HUES6 (cell line): ENCODE data around the gene TH.

Experiments used
- H3K27ac ChIP-seq: 2 replicates; pipeline ENCODE4 v1.7.0; 2013; ENCODE audit warnings: low read depth, mild to moderate bottlenecking, low read length, inconsistent platforms
- H3K27me3 ChIP-seq: 2 replicates; pipeline ENCODE4 v1.6.1; 2013; ENCODE audit warnings: low read length; ENCODE audit not compliant: control insufficient read depth, insufficient read depth
- H3K36me3 ChIP-seq: 2 replicates; pipeline ENCODE4 v1.6.1; 2013; ENCODE audit warnings: low read length; ENCODE audit not compliant: control insufficient read depth, insufficient read depth
- H3K4me1 ChIP-seq: 2 replicates; pipeline ENCODE4 v1.6.1; 2013; ENCODE audit warnings: low read length; ENCODE audit not compliant: control insufficient read depth, insufficient read depth
- H3K4me3 ChIP-seq: 2 replicates; pipeline ENCODE4 v1.5.1; 2013; ENCODE audit warnings: low read depth, low read length
- H3K9ac ChIP-seq: one replicate; pipeline ENCODE4 v1.6.1; 2013; ENCODE audit warnings: mild to moderate bottlenecking, low read length
- H3K9me3 ChIP-seq: 2 replicates; pipeline ENCODE4 v1.6.1; 2013; ENCODE audit warnings: low read depth, low read length; ENCODE audit not compliant: control insufficient read depth, insufficient read depth

The TH gene

GRCh38 chr11:2144544-2145248 is 26.9 kb downstream of the TH start:
- H3K27ac ChIP-seq, result no peak overlapping the region
- H3K4me1 ChIP-seq, result peaks cover 27% of the 10 kb centered on the region
- H3K27me3 ChIP-seq, result peaks cover 100% of the 10 kb centered on the region

GRCh38 chr11:2143799-2144543 is 27.6 kb downstream of the TH start:
- Histone ChIP-seq H3K4me1 (peaks cover 27% of the 10 kb centered on the region), H3K27ac (no peak overlapping the region), H3K36me3 (no peaks in the 10 kb centered on the region), H3K9ac (no peak overlapping the region), H3K9me3 (no peaks in the 10 kb centered on the region), H3K4me3 (peak overlapping the region; percentile 37), H3K27me3 (peaks cover 97% of the 10 kb centered on the region)

More at GRCh38 chr11:2144544-2145248, 26.9 kb downstream of the TH start:
- Histone ChIP-seq H3K4me3 (peak overlapping the region; percentile 37; the same call in 1 of the 2 replicates), H3K36me3 (no peaks in the 10 kb centered on the region), H3K9me3 (no peaks in the 10 kb centered on the region), H3K9ac (no peak overlapping the region)

GRCh38 chr11:2143477-2143798 is 28.2 kb downstream of the TH start:
- no peak overlapping the region for H3K27ac ChIP-seq
- H3K4me3 ChIP-seq, result peak overlapping the region; percentile 37; the same call in 1 of the 2 replicates
- peaks cover 27% of the 10 kb centered on the region for H3K4me1 ChIP-seq
- no peak overlapping the region for H3K9ac ChIP-seq
- H3K27me3 ChIP-seq, result peaks cover 96% of the 10 kb centered on the region
- H3K9me3 ChIP-seq, result no peaks in the 10 kb centered on the region
- H3K36me3 ChIP-seq, result no peaks in the 10 kb centered on the region

- H3K9ac ChIP-seq, result no peak overlapping the region
- H3K9me3 ChIP-seq, result no peaks in the 10 kb centered on the region
- no peaks in the 10 kb centered on the region for H3K36me3 ChIP-seq
- H3K27ac ChIP-seq, result no peak overlapping the region
- peaks cover 20% of the 10 kb centered on the region for H3K4me1 ChIP-seq
- peaks cover 96% of the 10 kb centered on the region for H3K27me3 ChIP-seq
- no peak overlapping the region for H3K4me3 ChIP-seq
Measured at GRCh38 chr11:2142762-2143202, 28.8 kb downstream of the TH start.

GRCh38 chr11:2142300-2142759 is 29.3 kb downstream of the TH start:
- Histone ChIP-seq H3K9me3 (no peaks in the 10 kb centered on the region), H3K4me3 (no peak overlapping the region), H3K36me3 (no peaks in the 10 kb centered on the region), H3K27ac (no peak overlapping the region), H3K9ac (no peak overlapping the region), H3K27me3 (peaks cover 96% of the 10 kb centered on the region), H3K4me1 (peaks cover 17% of the 10 kb centered on the region)

GRCh38 chr11:2140411-2141400 is 30.9 kb downstream of the TH start:
- H3K36me3 ChIP-seq, result no peaks in the 10 kb centered on the region

GRCh38 chr11:2139621-2140337 is 31.8 kb downstream of the TH start:
- Histone ChIP-seq H3K36me3 (no peaks in the 10 kb centered on the region), H3K9me3 (no peaks in the 10 kb centered on the region), H3K4me3 (peak overlapping the region; percentile 35), H3K27ac (no peak overlapping the region), H3K9ac (no peak overlapping the region), H3K4me1 (peaks cover 17% of the 10 kb centered on the region), H3K27me3 (peaks cover 96% of the 10 kb centered on the region)

More at GRCh38 chr11:2140411-2141400, 30.9 kb downstream of the TH start:
- Histone ChIP-seq H3K9ac (no peak overlapping the region), H3K4me3 (peak overlapping the region; percentile 44), H3K9me3 (no peaks in the 10 kb centered on the region), H3K4me1 (peaks cover 17% of the 10 kb centered on the region), H3K27ac (no peak overlapping the region), H3K27me3 (peaks cover 96% of the 10 kb centered on the region)

GRCh38 chr11:2139123-2139521 is 32.5 kb downstream of the TH start, which contains the start of gene IGF2:
Gene IGF2 (minus strand): TSS chr11:2139389. CDS start chr11:2135523, 3,866 bp downstream.
- no peak within 1 kb of the TSS for H3K9ac ChIP-seq
- peaks cover 96% of the 10 kb centered on the region for H3K27me3 ChIP-seq
- H3K4me3 ChIP-seq, result peak within 1 kb of the TSS; percentile 43
- H3K9me3 ChIP-seq, result no peaks in the 10 kb centered on the region
- H3K36me3 ChIP-seq, result no peaks in the 10 kb centered on the region
- no peak within 1 kb of the TSS for H3K27ac ChIP-seq
- peaks cover 17% of the 10 kb centered on the region for H3K4me1 ChIP-seq

- Histone ChIP-seq H3K27ac (no peak overlapping the region), H3K4me3 (peak overlapping the region; percentile 43), H3K4me1 (peaks cover 17% of the 10 kb centered on the region), H3K36me3 (no peaks in the 10 kb centered on the region), H3K27me3 (peaks cover 96% of the 10 kb centered on the region), H3K9ac (no peak overlapping the region), H3K9me3 (no peaks in the 10 kb centered on the region)
Measured at GRCh38 chr11:2138431-2139122, 33.0 kb downstream of the TH start.

GRCh38 chr11:2138068-2138430 is 33.6 kb downstream of the TH start:
- no peak overlapping the region for H3K27ac ChIP-seq
- H3K36me3 ChIP-seq, result no peaks in the 10 kb centered on the region
- no peaks in the 10 kb centered on the region for H3K9me3 ChIP-seq
- H3K4me1 ChIP-seq, result peaks cover 20% of the 10 kb centered on the region
- H3K4me3 ChIP-seq, result peak overlapping the region; percentile 61
- peaks cover 96% of the 10 kb centered on the region for H3K27me3 ChIP-seq
- no peak overlapping the region for H3K9ac ChIP-seq
